GM19328 (cell line): Measurements from ENCODE around the gene MAOA.
"Not testable (repeated sequence)": the region's sequence is repeated elsewhere in the genome, so short reads cannot be mapped to it uniquely, and the experiment has no call there.

Experiments
- ATAC-seq: cut with Tn5 transposase; IDR thresholded peaks from one replicate; pipeline ENCODE4 v1.9.1; 2021; ENCODE audit warnings: mild to moderate bottlenecking, moderate library complexity; ENCODE audit not compliant: unreplicated experiment

Gene MAOA

GRCh38 chrX:43656005-43656494, at the start of gene MAOA:
MAOA (plus strand) TSS chrX:43656299; CDS start chrX:43656342, 43 bp downstream.
- no peak for ATAC-seq

GRCh38 chrX:43612400-43612799, 43.7 kb upstream of the MAOA start:
- no peak for ATAC-seq

GRCh38 chrX:43615660-43616059, 40.4 kb upstream of the MAOA start:
- ATAC-seq = no peak

GRCh38 chrX:43618366-43619205, 37.5 kb upstream of the MAOA start:
- no peak for ATAC-seq

- ATAC-seq = not testable (repeated sequence)
These were observed 36.2 kb upstream of the MAOA start for GRCh38 chrX:43619861-43620260.

GRCh38 chrX:43627147-43627546, 29.0 kb upstream of the MAOA start:
- ATAC-seq = no peak

- ATAC-seq = no peak
These were observed 28.4 kb upstream of the MAOA start for GRCh38 chrX:43627669-43628068.

- ATAC-seq = no peak
These were observed 26.9 kb upstream of the MAOA start for GRCh38 chrX:43629229-43629628.

- ATAC-seq = no peak
These were observed 24.3 kb upstream of the MAOA start for GRCh38 chrX:43631841-43632240.

GRCh38 chrX:43633081-43633480, 23.0 kb upstream of the MAOA start:
- no peak for ATAC-seq

GRCh38 chrX:43633757-43634156, 22.3 kb upstream of the MAOA start:
- no peak for ATAC-seq

GRCh38 chrX:43640482-43640881, 15.6 kb upstream of the MAOA start:
- ATAC-seq = no peak

GRCh38 chrX:43641691-43642090, 14.4 kb upstream of the MAOA start:
- ATAC-seq = no peak

GRCh38 chrX:43643201-43643600, 12.9 kb upstream of the MAOA start:
- no peak for ATAC-seq

GRCh38 chrX:43643662-43644061, 12.4 kb upstream of the MAOA start:
- ATAC-seq = no peak

- no peak for ATAC-seq
These were observed 11.9 kb upstream of the MAOA start for GRCh38 chrX:43644124-43644701.

- ATAC-seq = no peak
These were observed 9.3 kb upstream of the MAOA start for GRCh38 chrX:43646800-43647199.

- peak; percentile 99 for ATAC-seq
These were observed 1.5 kb upstream of the MAOA start for GRCh38 chrX:43654431-43655150.

GRCh38 chrX:43655151-43656004, 721 bp upstream of the MAOA start:
- no peak for ATAC-seq

GRCh38 chrX:43657671-43658070, 1.6 kb downstream of the MAOA start:
- ATAC-seq = no peak
